Spinal cord (tissue), 10 donors: Measurements from ENCODE around the gene ZBP1. TPM values are rescaled to one million over a fixed set of nuclear protein-coding genes. Genes with fewer than 3 reads are reported as not detected.

ENCODE experiments used
- DNase-seq, 6 donors: peaks; one replicate each; pipeline versions ENCODE4 v3.0.0 to v3.0.0-alpha.2; 2013 to 2015; ENCODE audit warnings: low spot score in 6 of 6, low read depth in 4 of 6
- H3K27ac ChIP-seq: one replicate; pipeline ENCODE4 v1.5.1; 2013; ENCODE audit warnings: low read depth, low read length, control low read depth
- H3K27me3 ChIP-seq: one replicate; pipeline ENCODE4 v1.6.1; 2013; ENCODE audit warnings: low read length; ENCODE audit not compliant: control insufficient read depth, insufficient read depth
- H3K36me3 ChIP-seq: one replicate; pipeline ENCODE4 v1.6.1; 2013; ENCODE audit warnings: low read length; ENCODE audit not compliant: control insufficient read depth, insufficient read depth
- H3K4me1 ChIP-seq: one replicate; pipeline ENCODE4 v1.6.1; 2013; ENCODE audit warnings: low read length; ENCODE audit not compliant: control insufficient read depth, insufficient read depth
- H3K4me3 ChIP-seq: one replicate; pipeline ENCODE4 v1.5.1; 2013; ENCODE audit warnings: low read depth, low read length, control low read depth
- H3K9me3 ChIP-seq: one replicate; pipeline ENCODE4 v1.6.1; 2013; ENCODE audit warnings: low read length; ENCODE audit not compliant: control insufficient read depth, insufficient read depth
- WGBS: methylation state at CpG from one replicate; pipeline ENCODE4 v1.1.5; 2013; ENCODE audit warnings: missing lambda C conversion rate; ENCODE audit not compliant: insufficient coverage; 5-methylcytosine and 5-hydroxymethylcytosine counted together
- polyA plus RNA-seq, 2 donors: library from polyadenylated mRNA; unstranded; fragments of 120-200 nt; gene quantifications; one replicate each; pipeline ENCODE4 v1.2.1, GENCODE V29; 2013; ENCODE audit not compliant: insufficient read length in 2 of 2
- total RNA-seq, 2 donors: library from RNA; depleted of rRNA in 1 of 2; stranded (reverse); fragments of 120-200 nt in 1 of 2; fragments of >200 nt in 1 of 2; gene quantifications; one replicate each; pipeline versions ENCODE4 v1.2.3 to v1.2.4, GENCODE V29; 2013 to 2014
- donor health status: healthy.

Gene ZBP1
- total and polyA plus RNA-seq, 4 donors, result 0.06 to 0.20 (median 0.14) TPM; not detected in 1

DNA sequence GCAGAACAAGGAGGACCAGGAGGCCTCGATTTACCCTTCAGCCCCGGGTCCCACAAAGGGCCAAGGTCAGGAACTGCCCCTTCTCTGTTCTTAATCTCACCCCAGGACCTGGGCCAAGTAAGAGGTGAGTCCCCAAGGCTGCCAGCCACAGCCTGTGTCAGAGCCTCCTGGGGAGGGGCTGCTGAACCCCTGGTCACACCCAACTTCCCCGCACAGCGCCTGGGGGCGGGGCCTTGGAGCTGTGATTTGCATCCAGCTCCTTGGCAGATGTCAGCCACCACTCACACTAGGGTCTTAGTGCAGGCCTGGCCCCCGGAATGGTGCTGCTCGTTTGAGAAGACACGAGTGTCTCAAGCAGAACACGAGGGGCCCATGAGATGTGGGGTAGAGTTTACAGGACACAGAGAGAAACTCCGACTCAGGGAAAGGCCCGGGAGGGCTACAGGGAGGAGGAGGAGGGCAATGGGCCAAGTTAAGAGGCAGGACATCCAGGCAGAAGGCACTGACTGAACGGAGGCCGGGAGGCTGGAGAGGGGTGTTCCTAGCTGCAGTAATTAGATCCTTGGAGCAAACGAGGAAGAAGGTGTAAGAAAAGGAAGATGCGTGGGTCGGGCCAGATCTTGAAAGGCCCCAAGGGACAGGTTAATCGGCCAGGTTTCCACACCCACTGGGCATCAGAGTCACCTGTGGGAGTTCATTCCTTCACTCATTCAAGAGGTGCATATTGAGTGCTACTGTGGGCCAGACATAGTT, 26.9 kb downstream of the ZBP1 start:
- DNase-seq, result no peak
- WGBS, result 69% methylated on average over 14 of the region's 17 CpGs

DNA sequence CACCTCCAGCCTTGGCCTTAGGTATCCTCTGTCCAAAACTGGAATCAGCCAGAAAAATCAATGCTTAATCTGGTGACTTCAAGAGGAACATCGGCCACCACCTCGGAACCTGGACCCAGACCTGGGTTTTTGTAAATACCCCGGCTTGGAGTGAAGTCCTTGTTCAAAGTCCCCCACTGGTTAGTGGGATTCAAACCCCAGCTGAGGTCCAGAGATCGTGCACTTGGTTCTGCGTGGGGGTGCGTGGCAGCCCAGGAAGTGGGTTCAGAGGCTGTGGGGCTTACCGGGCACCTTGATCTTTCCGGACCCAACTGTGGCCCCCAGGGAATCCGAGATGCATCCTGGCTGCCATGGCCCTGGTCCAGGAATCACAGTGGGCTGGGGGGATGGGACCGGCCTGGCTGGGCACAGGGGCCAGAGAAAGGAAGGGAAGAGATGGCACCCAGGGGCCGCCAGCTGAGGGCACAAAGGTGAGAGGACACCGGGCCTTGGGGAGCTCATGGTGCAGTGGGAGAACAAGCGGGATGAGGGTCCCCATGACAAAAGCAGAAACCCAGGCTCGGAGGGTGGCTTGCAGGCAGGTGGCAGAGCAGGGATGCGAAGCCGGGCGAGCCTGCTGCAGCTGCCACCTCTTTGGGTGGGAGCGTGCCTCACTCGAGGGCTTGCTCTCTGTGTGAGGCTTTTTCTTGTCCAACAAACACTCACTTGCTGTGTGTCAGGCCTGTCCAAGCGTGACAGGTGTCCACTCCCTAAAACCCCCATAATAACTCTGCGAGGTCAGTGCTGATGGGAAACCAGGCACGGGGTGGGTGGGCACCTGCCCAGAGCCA, 27.7 kb downstream of the ZBP1 start:
- no peak for DNase-seq
- WGBS, result 87% methylated on average over 20 of the region's 22 CpGs

More for the DNA sequence above, 26.9 kb downstream of the ZBP1 start:
- Histone ChIP-seq H3K4me1 (peaks cover 18% of the 10 kb centered on the region), H3K9me3 (no peaks in the 10 kb centered on the region), H3K4me3 (no peak overlapping the region), H3K27me3 (peaks cover 4% of the 10 kb centered on the region), H3K27ac (no peak overlapping the region), H3K36me3 (no peaks in the 10 kb centered on the region)

DNA sequence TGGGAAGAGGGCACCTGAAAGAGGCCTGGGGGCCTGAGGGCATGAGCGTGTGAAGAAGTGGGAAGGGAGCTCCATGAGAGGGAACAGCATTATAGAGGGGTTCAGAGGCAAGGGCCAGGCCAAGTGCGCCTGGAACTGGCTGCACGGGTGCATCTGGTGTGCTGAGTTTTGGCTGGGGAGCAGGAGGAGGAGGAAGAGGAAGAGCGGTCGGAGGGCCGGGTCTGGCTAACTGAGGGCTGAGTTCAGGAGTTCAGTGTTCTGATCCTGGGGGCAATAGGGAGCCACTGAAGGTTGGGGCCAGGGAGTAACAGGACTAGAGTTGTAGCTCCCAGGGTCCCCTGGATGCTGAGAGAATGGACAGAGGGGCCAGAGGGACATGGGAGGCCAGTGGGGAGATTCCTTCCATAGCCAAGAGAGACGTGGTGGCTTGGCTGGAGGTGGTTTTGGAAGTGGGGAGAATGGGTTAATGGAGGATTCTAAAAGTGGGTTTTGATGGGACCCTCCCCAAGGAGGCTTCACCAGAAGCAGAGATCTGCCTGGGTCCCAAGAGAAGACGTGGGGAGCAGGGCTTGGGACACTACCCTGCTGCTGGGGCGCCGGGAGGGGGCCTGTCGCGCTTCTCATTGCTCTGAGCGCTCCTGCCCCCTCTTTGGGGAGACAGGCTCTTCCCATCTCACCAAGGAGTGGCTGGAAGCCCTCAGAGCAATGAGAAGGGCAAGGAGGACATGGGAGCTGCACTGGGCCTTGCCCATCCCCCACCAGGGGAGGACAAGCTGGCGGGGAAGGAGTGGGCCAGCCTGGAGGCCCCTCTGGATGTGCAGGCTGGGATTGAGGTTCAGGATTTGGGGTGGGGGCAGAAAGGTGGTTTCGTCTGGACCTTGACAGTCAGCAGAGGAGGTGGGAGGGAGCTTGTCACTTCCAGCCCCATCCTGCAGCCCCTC, 28.7 kb downstream of the ZBP1 start:
- Histone ChIP-seq H3K4me1 (peaks cover 7% of the 10 kb centered on the region), H3K27me3 (peaks cover 2% of the 10 kb centered on the region), H3K36me3 (no peaks in the 10 kb centered on the region), H3K4me3 (no peak overlapping the region), H3K9me3 (peaks cover 1% of the 10 kb centered on the region), H3K27ac (no peak overlapping the region)
- WGBS, result 87% methylated on average over 13 of the region's 15 CpGs
- no peak for DNase-seq

More for the DNA sequence above, 27.7 kb downstream of the ZBP1 start:
- no peak overlapping the region for H3K27ac ChIP-seq
- H3K36me3 ChIP-seq, result no peaks in the 10 kb centered on the region
- no peaks in the 10 kb centered on the region for H3K9me3 ChIP-seq
- H3K4me3 ChIP-seq, result no peak overlapping the region
- peaks cover 16% of the 10 kb centered on the region for H3K4me1 ChIP-seq
- peaks cover 2% of the 10 kb centered on the region for H3K27me3 ChIP-seq

DNA sequence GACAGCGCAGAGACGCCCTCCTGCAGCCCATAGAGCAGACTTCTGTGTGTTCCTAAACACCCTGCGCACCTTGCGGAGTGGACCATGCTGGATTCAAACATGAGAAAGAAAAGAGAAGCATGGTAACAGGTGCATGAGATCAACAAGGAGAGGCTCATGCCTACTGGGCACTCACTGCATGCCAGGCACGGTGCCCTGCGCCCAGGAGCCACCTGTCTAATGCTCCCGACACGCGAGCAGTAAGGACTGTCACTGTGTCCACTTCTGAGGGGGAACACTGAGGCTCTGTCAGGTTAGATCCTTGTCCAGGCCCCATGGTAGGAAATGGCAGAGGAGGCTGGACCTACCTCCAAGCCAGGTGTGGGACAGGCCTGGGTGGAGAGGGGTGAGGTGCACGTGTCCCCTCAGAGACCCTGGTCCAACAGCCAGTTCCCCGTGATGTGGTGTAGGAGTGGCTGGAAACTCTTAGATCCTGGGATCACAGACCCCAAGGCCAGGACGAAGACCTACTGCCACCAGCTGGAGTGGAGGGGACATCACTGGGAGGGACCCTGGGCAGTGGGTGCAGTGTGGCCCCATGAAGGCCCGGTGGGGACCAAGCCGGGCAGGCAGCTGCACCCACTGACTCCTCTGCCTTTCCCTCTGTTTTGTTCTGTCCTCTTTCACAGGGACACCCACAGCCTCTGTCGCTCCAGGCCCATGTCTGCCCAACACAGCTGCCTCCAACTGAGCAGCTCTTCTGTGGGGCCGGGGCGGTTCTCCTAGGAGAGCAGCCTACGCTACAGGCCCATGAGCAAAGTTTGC, 29.5 kb downstream of the ZBP1 start:
- H3K9me3 ChIP-seq, result peaks cover 1% of the 10 kb centered on the region
- H3K36me3 ChIP-seq, result no peaks in the 10 kb centered on the region
- no peak for DNase-seq
- no peak overlapping the region for H3K4me3 ChIP-seq
- H3K27ac ChIP-seq, result no peak overlapping the region
- H3K27me3 ChIP-seq, result peaks cover 2% of the 10 kb centered on the region
- peaks cover 13% of the 10 kb centered on the region for H3K4me1 ChIP-seq
- 90% methylated on average over 18 of the region's 18 CpGs for WGBS

DNA sequence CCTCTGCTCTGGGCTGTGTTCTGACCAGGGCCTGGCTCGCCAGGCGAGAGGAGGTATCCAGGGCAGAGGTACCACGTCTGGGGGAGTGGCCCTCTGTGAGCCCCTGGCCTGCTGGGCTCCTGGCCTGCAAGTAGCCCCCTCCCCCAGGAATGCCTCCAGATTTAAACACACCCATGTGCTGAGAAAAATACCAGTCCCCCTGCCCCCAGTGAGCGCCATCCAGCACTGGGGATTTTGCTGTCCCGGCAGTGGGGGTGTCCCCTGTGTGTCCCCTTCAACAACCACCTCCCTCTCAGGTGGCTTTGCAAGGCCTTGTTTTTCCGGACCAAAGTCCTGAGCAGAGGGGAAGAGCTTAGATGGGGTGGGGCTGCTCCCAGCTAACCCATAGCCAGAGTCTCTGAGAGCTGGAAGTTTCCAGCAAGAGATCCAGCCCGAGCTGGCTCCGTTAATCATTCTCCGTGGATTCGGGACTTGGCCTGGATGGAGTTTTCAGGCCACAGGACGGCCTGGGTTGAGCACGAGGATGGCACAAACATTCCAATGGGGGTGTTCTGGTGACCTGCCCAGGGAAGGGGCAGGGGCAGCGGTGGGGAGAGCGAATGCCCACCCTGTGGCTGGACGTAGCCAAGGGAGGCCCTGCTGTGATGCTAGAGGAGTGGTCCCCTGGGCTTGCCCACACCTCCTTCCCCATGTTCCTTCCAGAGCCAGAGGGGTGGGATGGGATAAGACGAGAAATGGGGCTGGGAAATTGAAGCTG, 30.3 kb downstream of the ZBP1 start:
- no peak for DNase-seq
- Histone ChIP-seq H3K4me1 (peaks cover 16% of the 10 kb centered on the region), H3K36me3 (no peaks in the 10 kb centered on the region), H3K27me3 (peaks cover 2% of the 10 kb centered on the region), H3K27ac (no peak overlapping the region), H3K4me3 (no peak overlapping the region), H3K9me3 (peaks cover 1% of the 10 kb centered on the region)
- 83% methylated on average over 14 of the region's 16 CpGs for WGBS

DNA sequence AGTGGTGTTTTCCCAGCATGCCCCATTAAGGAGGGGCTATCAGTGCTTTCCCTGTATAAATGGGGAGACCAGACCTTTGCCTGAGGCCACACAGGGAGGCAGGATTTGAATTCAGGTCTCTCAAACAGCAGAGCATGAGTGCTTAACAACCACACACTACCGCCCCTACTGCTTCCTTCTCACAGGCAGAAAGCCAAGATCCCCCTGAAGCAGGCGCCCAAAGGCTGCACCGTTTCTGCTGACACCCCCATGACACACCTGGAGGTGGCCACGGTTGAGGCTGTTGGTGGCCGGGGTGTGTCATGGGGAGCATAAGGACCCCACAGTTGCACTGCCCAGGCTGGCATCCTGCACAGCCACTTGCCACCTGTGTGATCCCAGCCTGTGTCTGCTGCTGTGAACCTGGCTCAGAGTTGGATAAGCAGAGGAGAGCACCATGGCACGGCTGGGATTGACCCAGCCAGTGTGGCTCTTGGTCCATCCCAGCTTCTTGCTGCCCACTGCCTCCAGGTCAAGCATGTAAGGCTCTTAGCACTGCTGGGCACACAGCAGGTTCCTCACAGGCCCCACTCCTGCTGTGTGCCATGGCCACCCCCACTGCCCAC, 31.0 kb downstream of the ZBP1 start:
- Histone ChIP-seq H3K4me1 (peaks cover 14% of the 10 kb centered on the region), H3K27me3 (peaks cover 2% of the 10 kb centered on the region)
- 91% methylated on average over 6 of the region's 6 CpGs for WGBS

DNA sequence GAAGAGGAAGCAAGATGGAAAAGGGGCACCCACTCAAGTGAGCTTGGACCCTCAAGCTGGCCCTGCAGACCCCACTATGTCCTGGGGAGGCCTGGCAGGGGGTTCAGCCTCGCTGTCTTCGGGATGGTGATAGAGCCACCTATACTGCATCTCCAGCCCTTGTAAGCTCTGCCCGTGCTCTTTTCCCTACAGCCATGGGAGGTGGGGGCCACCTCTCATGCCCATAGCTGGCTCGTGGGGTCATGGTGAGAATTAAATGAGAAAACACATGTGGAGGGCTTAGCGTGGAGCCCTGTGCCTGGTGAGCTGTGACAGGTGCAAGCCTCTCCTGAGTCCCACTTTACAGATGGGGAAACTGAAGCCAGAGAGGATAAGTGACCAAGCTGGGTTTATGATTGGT, 31.6 kb downstream of the ZBP1 start:
- no peak overlapping the region for H3K4me3 ChIP-seq
- peaks cover 1% of the 10 kb centered on the region for H3K9me3 ChIP-seq
- 88% methylated on average over 3 of the region's 5 CpGs for WGBS
- peaks cover 11% of the 10 kb centered on the region for H3K4me1 ChIP-seq
- H3K27ac ChIP-seq, result no peak overlapping the region
- H3K36me3 ChIP-seq, result no peaks in the 10 kb centered on the region
- DNase-seq, result no peak
- no peaks in the 10 kb centered on the region for H3K27me3 ChIP-seq

More for the DNA sequence above, 31.0 kb downstream of the ZBP1 start:
- H3K27ac ChIP-seq, result no peak overlapping the region
- H3K36me3 ChIP-seq, result no peaks in the 10 kb centered on the region
- H3K9me3 ChIP-seq, result peaks cover 1% of the 10 kb centered on the region
- DNase-seq, result no peak
- no peak overlapping the region for H3K4me3 ChIP-seq

DNA sequence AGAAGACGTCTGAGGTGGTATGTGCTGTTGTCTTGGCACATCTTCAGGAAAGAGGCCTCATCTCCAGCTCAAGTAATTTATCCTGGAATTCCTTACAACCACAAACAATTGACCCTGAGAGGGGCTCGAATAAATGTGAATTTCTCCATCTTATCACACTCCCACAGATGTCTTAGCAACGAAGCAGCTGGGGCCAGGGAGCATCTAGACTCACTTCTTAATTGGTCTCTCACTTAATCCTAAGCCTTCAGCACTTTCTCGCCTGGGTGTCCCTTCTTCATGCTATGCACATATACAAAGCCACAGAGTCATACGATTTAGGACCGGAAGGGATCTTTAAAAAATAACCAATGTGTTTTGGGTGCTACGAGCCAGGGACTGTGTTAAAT, 32.2 kb downstream of the ZBP1 start:
- Histone ChIP-seq H3K9me3 (peaks cover 1% of the 10 kb centered on the region), H3K4me1 (peaks cover 17% of the 10 kb centered on the region), H3K36me3 (no peaks in the 10 kb centered on the region), H3K27ac (no peak overlapping the region), H3K4me3 (no peak overlapping the region), H3K27me3 (no peaks in the 10 kb centered on the region)
- DNase-seq, result no peak
- WGBS, result 82% methylated on average over 6 of the region's 7 CpGs
